ENCODE results near the gene CUBN. TPM values are rescaled to one million over a fixed set of nuclear protein-coding genes. Genes with fewer than 3 reads are reported as not detected.

CUBN gene
- total RNA-seq, 4 donors from 2014 or later = 0.27 to 3.6 (median 0.96) TPM

DNA sequence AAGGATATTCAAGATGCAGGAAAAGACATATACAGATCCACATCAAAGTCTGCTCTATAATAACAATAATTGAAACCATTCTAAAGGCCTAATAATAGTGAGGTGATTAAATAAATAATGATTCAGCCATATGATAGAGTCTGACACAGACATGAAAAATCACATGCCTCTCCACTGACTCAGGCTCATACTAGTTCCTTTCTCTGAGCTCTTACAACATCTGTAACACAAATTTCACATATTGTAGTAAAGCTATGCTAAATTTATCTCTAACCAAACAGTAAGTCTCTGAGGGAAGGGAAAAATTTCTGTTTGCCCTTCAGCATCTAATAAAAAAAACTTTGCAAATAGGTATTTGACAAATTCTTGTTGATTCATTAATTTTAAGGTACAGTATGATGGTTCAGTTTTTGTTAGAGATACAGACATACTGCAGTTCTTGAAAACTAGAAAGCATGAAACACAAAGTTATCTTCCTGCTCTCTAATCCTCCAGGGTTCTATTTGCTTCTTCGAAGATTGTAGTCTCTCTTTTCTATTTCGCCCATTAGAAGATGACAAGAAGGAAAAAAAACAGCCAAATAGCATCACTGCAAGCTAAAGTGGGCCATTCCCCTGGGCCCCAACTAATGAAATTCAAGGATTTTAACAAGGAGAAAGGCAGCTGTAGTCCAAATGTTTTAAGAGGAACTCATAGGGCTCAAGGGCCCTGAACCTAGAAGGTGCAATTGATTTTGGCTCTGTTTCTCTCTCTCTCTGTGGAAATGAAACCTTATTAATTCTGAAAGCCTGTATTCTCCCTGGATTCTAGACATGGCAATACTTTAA, 53.9 kb downstream of the CUBN start:
- no peaks in the 10 kb centered on the region for H3K4me1 ChIP-seq

DNA sequence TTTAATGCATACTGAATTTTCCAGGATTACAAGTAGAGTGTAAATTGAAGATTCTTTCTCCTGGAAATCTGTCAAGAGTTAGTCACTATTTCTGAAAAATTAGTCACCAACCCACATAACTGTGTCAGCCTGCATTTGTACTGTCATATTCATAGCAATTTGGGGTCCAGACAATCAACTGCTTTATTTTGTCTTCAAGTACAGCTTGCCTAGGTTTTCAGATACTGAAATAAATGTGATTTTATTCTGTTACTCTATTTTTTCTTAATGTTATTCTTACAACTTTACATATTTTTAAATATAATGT, 55.1 kb downstream of the CUBN start:
- ATAC-seq (no peak), DNase-seq (no peak)
- TF ChIP-seq, protein P1, sequence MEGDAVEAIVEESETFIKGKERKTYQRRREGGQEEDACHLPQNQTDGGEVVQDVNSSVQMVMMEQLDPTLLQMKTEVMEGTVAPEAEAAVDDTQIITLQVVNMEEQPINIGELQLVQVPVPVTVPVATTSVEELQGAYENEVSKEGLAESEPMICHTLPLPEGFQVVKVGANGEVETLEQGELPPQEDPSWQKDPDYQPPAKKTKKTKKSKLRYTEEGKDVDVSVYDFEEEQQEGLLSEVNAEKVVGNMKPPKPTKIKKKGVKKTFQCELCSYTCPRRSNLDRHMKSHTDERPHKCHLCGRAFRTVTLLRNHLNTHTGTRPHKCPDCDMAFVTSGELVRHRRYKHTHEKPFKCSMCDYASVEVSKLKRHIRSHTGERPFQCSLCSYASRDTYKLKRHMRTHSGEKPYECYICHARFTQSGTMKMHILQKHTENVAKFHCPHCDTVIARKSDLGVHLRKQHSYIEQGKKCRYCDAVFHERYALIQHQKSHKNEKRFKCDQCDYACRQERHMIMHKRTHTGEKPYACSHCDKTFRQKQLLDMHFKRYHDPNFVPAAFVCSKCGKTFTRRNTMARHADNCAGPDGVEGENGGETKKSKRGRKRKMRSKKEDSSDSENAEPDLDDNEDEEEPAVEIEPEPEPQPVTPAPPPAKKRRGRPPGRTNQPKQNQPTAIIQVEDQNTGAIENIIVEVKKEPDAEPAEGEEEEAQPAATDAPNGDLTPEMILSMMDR (IDR thresholded peaks at IDR 0.05 in 4 of 5, conservative IDR thresholded peaks at IDR 0.05 in 1 of 5) = no peak
- TF ChIP-seq POLR2A (IDR thresholded peaks at IDR 0.05) = no peak
- intact Hi-C loops (cut with DNase I; ENCODE audit: low total_unique reads) (no loop called here), in situ Hi-C loops (cut with MboI; ENCODE audit: low sequenced_read_pairs in 4 of 4) (no loop called here)
- no peak overlapping the region for H3K27ac ChIP-seq
- no peaks in the 10 kb centered on the region for H3K4me1 ChIP-seq
- no peaks in the 10 kb centered on the region for H3K9me3 ChIP-seq
- H3K27me3 ChIP-seq = no peaks in the 10 kb centered on the region
- H3K4me3 ChIP-seq = no peak overlapping the region
- no peaks in the 10 kb centered on the region for H3K36me3 ChIP-seq

More for the DNA sequence above, 53.9 kb downstream of the CUBN start:
- Histone ChIP-seq H3K27ac (peak overlapping the region in 3 of 4 donors; percentile 11 to 44 (median 42)), H3K36me3 (no peaks in the 10 kb centered on the region), H3K4me3 (no peak overlapping the region), H3K9me3 (no peaks in the 10 kb centered on the region), H3K27me3 (no peaks in the 10 kb centered on the region)
- ATAC-seq (peak; percentile 72 to 76), DNase-seq (no peak)
- in situ Hi-C loops (cut with MboI; ENCODE audit: low sequenced_read_pairs in 4 of 4) (no loop called here), intact Hi-C loops (cut with DNase I; ENCODE audit: low total_unique reads) (no loop called here)
- TF ChIP-seq, protein P1 (IDR thresholded peaks at IDR 0.05 in 4 of 5, conservative IDR thresholded peaks at IDR 0.05 in 1 of 5) = no peak
- TF ChIP-seq POLR2A (IDR thresholded peaks at IDR 0.05) = no peak

DNA sequence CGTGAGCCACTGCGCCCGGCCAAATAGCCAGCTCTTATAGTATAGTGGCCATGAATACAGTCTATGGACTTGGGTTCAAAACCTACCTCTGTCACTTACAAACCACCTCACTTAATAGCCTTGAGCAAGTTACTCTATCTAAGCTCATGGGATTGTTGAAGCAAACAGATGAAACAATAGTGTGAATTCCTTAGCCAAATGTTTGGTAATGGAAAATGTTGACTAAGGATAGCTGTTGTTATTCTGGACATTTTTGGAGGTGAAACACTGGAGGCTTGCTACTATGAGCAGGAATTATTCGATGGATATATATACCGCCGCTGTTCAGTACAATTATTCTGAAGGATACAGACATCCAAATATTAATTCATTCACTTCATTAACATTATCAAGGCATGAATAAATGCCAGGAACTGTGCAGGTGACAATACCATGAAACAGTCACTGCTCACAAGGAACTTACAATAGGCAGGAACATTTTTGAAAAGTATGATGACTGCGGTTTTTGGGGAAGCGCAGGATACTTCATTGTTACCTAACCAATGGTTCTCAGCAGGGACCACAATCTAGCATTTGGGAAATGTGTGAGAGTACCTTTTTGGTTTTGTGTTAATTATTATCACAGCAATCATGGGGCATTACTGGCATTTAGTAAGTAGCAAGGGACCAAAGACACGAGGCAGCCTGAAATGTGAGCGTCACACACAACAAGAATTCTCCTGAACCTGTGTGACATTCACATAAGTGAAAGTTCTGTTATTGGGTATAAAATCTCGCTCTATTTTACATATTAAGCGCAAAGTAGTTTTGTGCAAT, 55.7 kb downstream of the CUBN start:
- H3K9me3 ChIP-seq = no peaks in the 10 kb centered on the region
- H3K4me1 ChIP-seq = no peaks in the 10 kb centered on the region
- H3K27me3 ChIP-seq = no peaks in the 10 kb centered on the region
- DNase-seq = no peak
- in situ Hi-C loops (cut with MboI; ENCODE audit: low sequenced_read_pairs in 4 of 4) = no loop called here
- no peak for ATAC-seq
- H3K4me3 ChIP-seq = no peak overlapping the region
- TF ChIP-seq POLR2A (IDR thresholded peaks at IDR 0.05) = no peak
- TF ChIP-seq, protein P1 (IDR thresholded peaks at IDR 0.05 in 4 of 5, conservative IDR thresholded peaks at IDR 0.05 in 1 of 5) = no peak
- no peak overlapping the region for H3K27ac ChIP-seq
- intact Hi-C loops (cut with DNase I; ENCODE audit: low total_unique reads) = no loop called here
- H3K36me3 ChIP-seq = no peaks in the 10 kb centered on the region

DNA sequence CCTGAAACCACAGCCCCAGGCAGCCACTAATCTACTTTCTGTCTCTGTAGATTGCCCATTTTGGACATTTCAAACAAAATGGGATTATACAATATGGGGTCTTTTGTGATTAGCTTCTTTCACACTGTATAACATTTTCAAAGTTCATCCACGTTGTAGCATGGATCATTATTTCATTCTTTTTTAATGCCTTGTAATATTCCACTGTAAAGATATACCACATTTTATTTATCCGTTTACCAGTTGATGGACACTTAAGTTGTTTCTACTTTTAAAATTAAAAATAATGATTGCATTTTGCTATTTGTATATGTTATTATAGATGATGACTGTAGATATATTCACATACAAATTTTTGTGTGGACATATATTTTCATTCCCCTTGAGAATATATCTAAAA, 60.7 kb downstream of the CUBN start:
- Histone ChIP-seq H3K27ac (no peak overlapping the region), H3K4me3 (no peak overlapping the region), H3K27me3 (no peaks in the 10 kb centered on the region), H3K36me3 (no peaks in the 10 kb centered on the region), H3K4me1 (no peaks in the 10 kb centered on the region), H3K9me3 (no peaks in the 10 kb centered on the region)
- DNase-seq (no peak), ATAC-seq (no peak)
- TF ChIP-seq, protein P1 (IDR thresholded peaks at IDR 0.05 in 4 of 5, conservative IDR thresholded peaks at IDR 0.05 in 1 of 5) = no peak
- no peak for TF ChIP-seq POLR2A (IDR thresholded peaks at IDR 0.05)
- in situ Hi-C loops (cut with MboI; ENCODE audit: low sequenced_read_pairs in 4 of 4) (no loop called here), intact Hi-C loops (cut with DNase I; ENCODE audit: low total_unique reads) (no loop called here)

Data from gastrocnemius medialis (tissue), 4 donors.